Fibroblast of lung (primary cell): ENCODE data around the gene GLUL. TPM values are rescaled to one million over a fixed set of nuclear protein-coding genes. Genes with fewer than 3 reads are reported as not detected.

Experiments used
- DNase-seq, 2 donors: peaks; one replicate each; pipeline versions ENCODE4 v3.0.0 to v3.0.0-alpha.2; 2010; ENCODE audit warnings: low read depth in 2 of 2
- H2AFZ ChIP-seq: 2 replicates; pipeline ENCODE4 v1.5.1; 2012; ENCODE audit warnings: low read length, control low read depth, inconsistent platforms
- H3K27ac ChIP-seq: 2 replicates; pipeline ENCODE4 v1.5.1; 2011; ENCODE audit warnings: low read length, control low read depth; ENCODE audit not compliant: insufficient read depth
- H3K27me3 ChIP-seq: 2 replicates; pipeline ENCODE4 v1.5.1; 2011; ENCODE audit warnings: mild to moderate bottlenecking, low read length; ENCODE audit not compliant: control insufficient read depth, insufficient read depth
- H3K36me3 ChIP-seq: 2 replicates; pipeline ENCODE4 v1.5.1; 2011; ENCODE audit warnings: low read length; ENCODE audit not compliant: control insufficient read depth, insufficient read depth
- H3K4me1 ChIP-seq: 2 replicates; pipeline ENCODE4 v1.5.1; 2011; ENCODE audit warnings: low read length; ENCODE audit not compliant: control insufficient read depth, insufficient read depth; ENCODE audit errors: extremely low read depth
- H3K4me2 ChIP-seq: 2 replicates; pipeline ENCODE4 v1.5.1; 2011; ENCODE audit warnings: low read length, control low read depth; ENCODE audit not compliant: insufficient read depth; ENCODE audit errors: extremely low read depth
- H3K4me3 ChIP-seq, 4 experiments: fragments of 200-600 bp in 1 of 4; sonication (generic) in 1 of 4; replicated peaks in 1 of 4; 2 replicates each; pipeline ENCODE4 v1.5.1; 2011 to 2016; ENCODE audit warnings: low read length in 4 of 4, low read depth in 3 of 4, mild to moderate bottlenecking in 3 of 4, control low read depth in 2 of 4, inconsistent platforms in 1 of 4, mixed read lengths in 1 of 4; ENCODE audit not compliant: insufficient read depth in 1 of 4; ENCODE audit errors: control extremely low read depth in 1 of 4
- H3K79me2 ChIP-seq: 2 replicates; pipeline ENCODE4 v1.5.1; 2012; ENCODE audit warnings: mild to moderate bottlenecking, low read length, inconsistent platforms; ENCODE audit not compliant: control insufficient read depth, insufficient read depth
- H3K9ac ChIP-seq: 2 replicates; pipeline ENCODE4 v1.5.1; 2011; ENCODE audit warnings: mild to moderate bottlenecking, low read length, control low read depth; ENCODE audit not compliant: insufficient read depth
- H3K9me3 ChIP-seq: 2 replicates; pipeline ENCODE4 v1.5.1; 2012; ENCODE audit warnings: low read depth, low read length; ENCODE audit not compliant: control insufficient read depth, insufficient read depth
- H4K20me1 ChIP-seq: 2 replicates; pipeline ENCODE4 v1.5.1; 2011; ENCODE audit warnings: low read length; ENCODE audit not compliant: control insufficient read depth, insufficient read depth; ENCODE audit errors: extremely low read depth
- CTCF ChIP-seq, 2 donors: IDR thresholded peaks in 1 of 2; conservative IDR thresholded peaks in 1 of 2; 1 replicate in 1 of 2; 2 replicates in 1 of 2; pipeline ENCODE4 v1.5.1; 2011 to 2012; ENCODE audit warnings: low read length in 2 of 2, control low read depth in 1 of 2, inconsistent platforms in 1 of 2, low read depth in 1 of 2, mild to moderate bottlenecking in 1 of 2
- EZH2 ChIP-seq: IDR thresholded peaks from 2 replicates; pipeline ENCODE4 v1.5.1; 2012; ENCODE audit warnings: low read length, control low read depth, mild to moderate bottlenecking; ENCODE audit errors: missing control alignments
- polyA plus RNA-seq, 2 donors: library from polyadenylated mRNA; depleted of rRNA in 1 of 2; stranded (reverse) in 1 of 2; unstranded in 1 of 2; fragments of >200 nt; gene quantifications; 2 replicates each; pipeline ENCODE4 v1.2.1, GENCODE V29; 2011 to 2012; ENCODE audit warnings: missing spikeins in 1 of 2
- total RNA-seq: library from RNA; depleted of rRNA; stranded (reverse); fragments of >200 nt; gene quantifications from 2 replicates; pipeline ENCODE4 v1.2.1, GENCODE V29; 2014

Gene GLUL
- total and polyA plus RNA-seq, 2 donors (not counting 1 experiment from before 2014, with no cell fraction given): 187 to 523 TPM

DNA sequence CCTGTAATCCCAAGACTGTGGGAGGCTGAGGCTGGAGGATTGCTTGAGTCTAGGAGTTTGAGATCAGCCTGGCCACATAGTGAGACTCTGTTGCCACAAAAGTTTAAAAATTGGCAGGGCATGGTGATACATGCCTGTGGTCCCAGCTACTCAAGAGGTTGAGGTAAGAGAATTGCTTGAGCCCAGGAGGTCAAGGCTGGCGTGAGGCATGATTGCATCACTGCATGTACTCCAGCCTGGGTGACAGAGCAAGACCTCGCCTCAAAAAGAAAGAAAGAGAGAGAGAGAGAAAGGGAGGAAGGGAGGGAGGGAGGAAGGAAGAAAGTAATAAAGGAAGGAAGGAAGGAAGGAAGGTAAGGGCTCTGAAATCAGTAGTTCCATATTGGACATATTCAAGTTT is 25.0 kb downstream of the GLUL start:
- DNase-seq: no peak
- no peak overlapping the region for H3K27ac ChIP-seq
- no peak overlapping the region for H3K4me3 ChIP-seq
- H3K4me1 ChIP-seq: no peaks in the 10 kb centered on the region
- H3K27me3 ChIP-seq: no peaks in the 10 kb centered on the region
- no peak overlapping the region for H3K9ac ChIP-seq
- TF ChIP-seq EZH2 (no peak), CTCF (conservative IDR thresholded peaks at IDR 0.05 in 1 of 2, IDR thresholded peaks at IDR 0.05 in 1 of 2; ENCODE audit: low read depth in 1 of 2, low read length in 2 of 2) (no peak)
- H3K4me2 ChIP-seq: no peak overlapping the region
- no peaks in the 10 kb centered on the region for H4K20me1 ChIP-seq
- no peak overlapping the region for H2AFZ ChIP-seq
- H3K79me2 ChIP-seq: no peaks in the 10 kb centered on the region
- H3K36me3 ChIP-seq: no peaks in the 10 kb centered on the region
- H3K9me3 ChIP-seq: no peaks in the 10 kb centered on the region

DNA sequence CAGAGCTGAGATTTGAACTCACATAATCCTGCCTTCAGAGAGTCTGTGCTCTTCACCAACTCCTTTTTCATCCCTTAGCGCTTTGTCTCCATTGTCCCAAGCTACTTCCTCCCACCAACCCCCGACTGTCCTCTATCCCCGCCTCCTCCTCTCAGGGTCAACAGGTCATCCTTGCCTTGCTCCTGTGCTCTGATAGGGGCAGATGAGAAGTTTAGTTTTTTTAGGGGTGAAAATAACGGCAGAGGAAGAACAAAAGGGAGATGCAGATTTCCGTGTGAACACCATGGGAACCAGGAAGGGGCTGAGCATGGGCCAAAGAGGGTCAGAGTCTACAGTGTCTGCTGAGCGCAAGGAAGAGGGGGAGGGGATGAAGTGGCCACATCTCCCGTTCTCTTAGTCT is 31.9 kb downstream of the GLUL start:
- no peak overlapping the region for H3K9ac ChIP-seq

DNA sequence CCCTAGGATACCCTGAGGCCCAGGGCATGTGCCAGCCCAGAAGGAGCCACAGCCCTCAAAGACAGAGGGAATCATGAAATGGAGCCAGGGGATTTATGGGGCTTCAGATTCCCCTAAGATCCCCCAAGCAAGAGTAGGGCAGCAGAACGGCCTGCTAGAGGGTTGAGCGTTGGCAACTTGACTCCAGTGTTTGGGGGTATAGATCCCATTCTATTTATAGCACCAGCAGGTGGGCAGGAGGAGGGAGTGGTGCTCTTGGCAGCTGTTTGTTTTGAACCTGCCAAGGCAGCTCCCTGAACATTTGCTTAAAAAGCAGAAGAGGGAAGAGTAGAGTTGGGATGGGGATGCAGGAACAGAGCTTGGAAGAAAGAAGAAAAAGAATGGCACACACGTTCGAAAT is 33.7 kb downstream of the GLUL start:
- H4K20me1 ChIP-seq: no peaks in the 10 kb centered on the region
- no peaks in the 10 kb centered on the region for H3K36me3 ChIP-seq
- no peak for TF ChIP-seq CTCF (conservative IDR thresholded peaks at IDR 0.05 in 1 of 2, IDR thresholded peaks at IDR 0.05 in 1 of 2; ENCODE audit: low read depth in 1 of 2, low read length in 2 of 2)
- TF ChIP-seq EZH2: no peak
- no peaks in the 10 kb centered on the region for H3K27me3 ChIP-seq
- no peak overlapping the region for H3K4me3 ChIP-seq
- no peak for DNase-seq
- no peak overlapping the region for H3K9ac ChIP-seq
- H2AFZ ChIP-seq: no peak overlapping the region
- no peaks in the 10 kb centered on the region for H3K4me1 ChIP-seq
- no peaks in the 10 kb centered on the region for H3K9me3 ChIP-seq
- no peaks in the 10 kb centered on the region for H3K79me2 ChIP-seq
- H3K27ac ChIP-seq: no peak overlapping the region
- H3K4me2 ChIP-seq: no peak overlapping the region

More for the DNA sequence above, 31.9 kb downstream of the GLUL start:
- DNase-seq: no peak
- H3K4me1 ChIP-seq: no peaks in the 10 kb centered on the region
- H3K4me3 ChIP-seq: no peak overlapping the region
- TF ChIP-seq EZH2 (no peak), CTCF (conservative IDR thresholded peaks at IDR 0.05 in 1 of 2, IDR thresholded peaks at IDR 0.05 in 1 of 2; ENCODE audit: low read depth in 1 of 2, low read length in 2 of 2) (no peak)
- H3K79me2 ChIP-seq: no peaks in the 10 kb centered on the region
- H3K4me2 ChIP-seq: no peak overlapping the region
- no peaks in the 10 kb centered on the region for H3K27me3 ChIP-seq
- H3K36me3 ChIP-seq: no peaks in the 10 kb centered on the region
- no peaks in the 10 kb centered on the region for H3K9me3 ChIP-seq
- H2AFZ ChIP-seq: no peak overlapping the region
- no peaks in the 10 kb centered on the region for H4K20me1 ChIP-seq
- no peak overlapping the region for H3K27ac ChIP-seq
